NCI-H1105 (cell line): ENCODE data around the gene CA10.

ENCODE experiments used
- DNase-seq: peaks from one replicate; lab custom pipeline; 2025; lab: John Stamatoyannopoulos, UW

Gene CA10

DNA sequence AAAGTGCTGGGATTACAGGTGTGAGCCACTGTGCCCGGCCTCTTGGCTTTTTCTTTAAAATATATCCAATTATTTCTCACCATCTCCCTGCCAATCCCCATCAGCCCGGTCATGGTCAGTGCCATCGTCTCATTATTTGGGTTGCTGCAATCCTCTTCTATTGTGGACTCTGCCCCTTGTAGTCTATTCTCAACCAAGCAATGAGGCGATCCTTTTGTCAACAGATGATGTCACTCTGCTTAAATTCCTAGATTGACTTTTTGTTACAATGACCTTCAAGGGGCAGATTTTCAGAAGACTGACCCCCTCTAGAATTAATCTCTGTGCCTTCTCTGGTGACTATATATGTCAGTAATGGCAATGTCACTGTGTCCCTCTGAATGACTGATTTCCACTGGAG is 513.5 kb downstream of the CA10 start:
- no peak for DNase-seq

DNA sequence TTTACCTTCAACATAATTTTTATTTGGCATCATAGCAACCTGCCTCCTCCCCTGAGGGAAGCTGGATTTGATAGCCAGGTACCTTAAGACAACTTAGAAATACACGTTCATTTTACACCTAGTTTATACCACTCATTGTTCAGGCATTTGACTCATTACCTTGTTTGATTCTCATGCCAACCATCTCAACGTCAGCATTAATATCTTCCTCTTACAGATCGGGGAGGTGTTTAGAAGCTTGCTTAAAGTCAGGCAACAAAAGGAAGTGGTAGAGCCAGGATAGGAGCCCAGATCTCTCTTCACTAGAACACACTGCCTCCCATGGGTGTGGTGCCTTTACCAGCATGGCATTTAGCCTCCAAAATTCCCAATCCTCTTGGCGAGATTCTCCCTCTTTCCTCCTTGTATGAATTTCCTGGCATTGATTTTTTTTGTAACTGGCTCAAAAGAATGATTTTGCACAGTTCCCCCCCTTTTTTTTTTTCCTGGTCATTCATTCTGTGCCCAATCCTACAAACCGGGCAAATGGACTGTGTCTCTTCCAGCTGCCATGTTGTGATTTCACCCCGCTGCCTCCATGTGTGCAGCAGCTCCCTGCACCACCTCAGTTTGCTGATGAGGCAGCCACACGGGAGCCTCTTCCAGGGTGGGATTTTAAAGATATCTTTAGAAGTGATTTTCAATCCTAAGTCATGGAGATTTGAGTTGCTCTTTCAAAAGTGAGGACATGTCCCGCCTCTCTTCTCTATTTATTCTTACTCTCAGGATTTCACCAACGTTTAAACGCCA is 514.6 kb downstream of the CA10 start:
- DNase-seq = no peak

DNA sequence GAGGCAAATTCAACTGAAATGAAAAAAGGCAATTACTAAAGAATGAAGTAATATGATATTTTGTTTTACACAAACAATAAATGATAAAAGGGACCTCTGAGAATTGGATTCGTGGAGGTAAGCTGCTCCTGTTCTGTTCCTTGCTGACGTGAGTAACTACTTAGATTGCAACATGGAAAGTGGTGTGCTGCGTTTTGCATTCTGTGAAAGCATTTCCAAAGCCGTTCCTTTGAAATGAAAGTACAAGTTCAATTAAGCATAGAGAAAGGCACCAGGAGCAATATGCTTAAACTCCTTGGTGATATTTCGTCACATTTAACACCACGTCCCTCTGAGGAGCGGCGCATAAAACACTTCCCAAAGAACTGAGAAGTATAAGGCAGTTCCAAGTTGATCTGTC is 516.5 kb downstream of the CA10 start:
- no peak for DNase-seq

DNA sequence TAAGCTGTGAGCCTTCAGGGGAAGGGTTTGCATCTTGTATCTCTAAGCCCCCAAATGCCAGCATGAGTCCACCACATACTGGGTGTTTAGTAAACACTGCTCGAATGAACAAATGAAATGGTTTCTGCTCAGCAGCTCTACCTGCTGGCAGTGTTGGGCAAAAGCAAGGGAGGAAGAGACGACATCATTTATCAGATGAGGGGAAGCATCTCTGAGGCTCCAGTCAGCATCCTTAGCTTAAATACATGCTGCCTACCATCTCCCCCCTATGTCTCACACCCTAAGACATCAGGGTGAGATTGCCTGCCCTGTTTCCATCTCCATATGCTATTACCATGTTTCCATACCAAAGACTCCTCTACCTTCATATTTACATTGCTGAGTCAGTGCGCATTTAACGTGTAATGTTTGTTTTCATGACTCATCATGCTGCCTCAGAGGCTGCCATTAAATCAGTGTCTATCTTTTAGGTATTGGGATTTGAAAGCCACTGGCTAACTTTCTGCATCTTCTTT is 518.3 kb downstream of the CA10 start:
- no peak for DNase-seq

DNA sequence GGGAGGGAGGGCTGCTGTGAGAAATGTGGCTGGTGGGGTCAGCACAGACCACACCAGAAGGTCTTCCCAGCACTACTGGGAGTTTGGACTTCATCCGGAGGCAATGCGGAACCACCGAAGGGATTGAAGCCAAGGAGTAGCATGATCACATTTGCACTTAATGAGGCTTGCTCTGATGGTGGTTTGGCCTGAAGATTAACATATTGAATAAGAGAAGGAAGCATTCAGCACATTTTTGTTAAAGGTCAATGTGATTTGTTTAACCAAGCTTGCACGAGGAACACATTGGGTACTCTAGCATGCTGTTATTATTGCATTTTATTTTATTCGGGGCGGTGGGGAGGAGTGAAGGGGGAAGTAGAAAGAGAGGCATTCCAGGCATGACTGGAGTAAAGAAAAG is 519.5 kb downstream of the CA10 start:
- no peak for DNase-seq

DNA sequence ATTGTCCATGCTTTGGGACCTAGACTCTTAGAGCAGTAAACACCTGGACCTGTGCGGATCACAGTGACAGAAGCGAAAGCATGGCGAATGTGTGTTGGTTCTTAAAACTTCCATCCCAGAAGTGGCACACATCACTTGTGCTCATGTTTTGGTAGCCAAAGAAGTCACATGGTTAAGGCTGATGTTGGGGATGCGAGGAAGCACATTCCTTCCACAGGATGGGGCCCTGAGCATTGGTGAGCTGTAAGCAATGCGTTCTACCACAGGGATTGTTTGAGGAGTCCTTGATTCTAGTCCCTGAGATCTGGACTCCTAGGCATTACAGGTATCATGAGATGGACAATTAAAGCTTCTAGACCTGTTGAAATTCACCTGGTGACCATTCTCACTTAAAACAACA is 522.2 kb downstream of the CA10 start:
- DNase-seq = no peak

DNA sequence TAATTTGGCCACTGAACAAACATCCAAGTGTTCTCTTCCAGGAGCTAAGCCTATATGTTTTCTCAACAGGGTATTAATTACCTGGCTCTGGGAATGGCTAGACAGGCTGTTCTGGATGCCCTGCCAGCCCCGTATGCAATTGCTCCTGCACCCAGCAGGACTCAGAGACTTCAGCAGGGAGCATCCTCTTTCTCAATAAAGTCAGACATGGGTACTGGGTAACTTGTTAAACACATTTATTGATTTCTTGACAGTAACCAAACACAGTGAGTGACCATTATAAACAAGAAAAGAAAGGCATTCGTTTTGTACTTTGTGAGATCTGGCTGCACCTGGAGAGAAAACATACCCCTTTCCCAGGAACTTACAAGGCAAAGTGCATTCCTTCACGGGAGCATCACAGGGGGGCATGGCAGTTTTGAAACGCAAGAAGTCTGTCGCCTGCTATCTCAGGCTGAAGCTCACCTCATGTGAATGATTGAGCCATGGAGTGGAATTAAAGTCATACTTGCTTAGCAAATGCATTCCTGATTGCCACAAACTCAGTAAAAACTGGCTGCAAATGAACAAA is 528.3 kb downstream of the CA10 start:
- DNase-seq = no peak

DNA sequence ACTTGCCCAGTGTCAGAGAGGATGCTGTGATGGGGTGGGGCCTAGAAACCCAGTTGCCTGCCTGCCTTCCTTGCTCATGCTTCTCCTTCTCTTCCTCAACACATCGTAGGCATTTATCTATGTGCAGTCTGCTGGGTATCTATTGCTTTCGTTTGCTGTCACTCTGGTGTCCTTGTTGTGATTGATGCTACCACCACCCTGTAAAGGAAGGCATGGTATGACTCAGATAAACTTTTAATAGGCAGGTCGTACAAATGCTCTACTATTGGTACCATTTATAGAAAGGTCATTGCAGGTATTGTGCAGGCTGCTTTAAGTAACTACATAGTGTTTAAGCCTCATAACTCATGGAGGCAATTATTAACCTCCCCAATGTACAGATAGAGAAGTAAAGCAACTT is 529.3 kb downstream of the CA10 start:
- DNase-seq = no peak

DNA sequence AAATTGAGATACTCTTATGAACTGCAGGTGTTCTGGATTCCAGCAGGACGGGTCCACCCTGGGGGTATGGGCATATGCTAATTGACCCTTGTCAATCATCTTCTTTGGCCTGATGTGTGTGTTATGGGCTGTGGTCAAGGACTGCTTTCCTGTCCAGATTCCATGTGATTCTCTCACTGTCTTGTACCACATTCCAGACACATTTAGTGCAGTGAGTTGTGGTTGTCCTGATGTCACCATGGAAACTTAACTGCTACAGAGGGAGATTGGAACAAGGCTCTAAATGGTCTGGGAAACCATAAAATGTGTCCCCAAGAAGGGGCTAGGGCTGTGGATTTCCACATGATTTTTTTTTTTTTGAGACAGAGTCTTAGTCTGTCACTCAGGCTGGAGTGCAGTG is 530.7 kb downstream of the CA10 start:
- no peak for DNase-seq

DNA sequence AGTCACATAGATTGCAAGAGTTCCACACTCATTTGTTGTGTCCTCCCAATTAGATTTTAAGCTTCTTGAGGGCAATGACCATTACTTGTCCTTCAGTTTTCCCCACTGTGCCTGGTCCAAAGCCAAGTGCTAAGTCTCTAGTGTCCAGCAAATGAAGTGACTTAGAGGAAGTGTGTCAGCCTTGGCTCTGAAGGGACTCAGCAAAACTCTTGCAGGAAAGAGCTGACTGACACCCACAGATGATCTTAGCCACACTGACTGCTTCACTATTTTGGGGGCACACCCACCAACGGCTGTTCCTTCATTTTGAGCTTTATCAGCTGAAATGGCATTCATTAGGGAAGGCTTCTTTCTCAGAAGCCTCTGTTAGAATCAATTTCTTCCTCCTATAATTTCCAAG is 540.0 kb downstream of the CA10 start:
- no peak for DNase-seq

DNA sequence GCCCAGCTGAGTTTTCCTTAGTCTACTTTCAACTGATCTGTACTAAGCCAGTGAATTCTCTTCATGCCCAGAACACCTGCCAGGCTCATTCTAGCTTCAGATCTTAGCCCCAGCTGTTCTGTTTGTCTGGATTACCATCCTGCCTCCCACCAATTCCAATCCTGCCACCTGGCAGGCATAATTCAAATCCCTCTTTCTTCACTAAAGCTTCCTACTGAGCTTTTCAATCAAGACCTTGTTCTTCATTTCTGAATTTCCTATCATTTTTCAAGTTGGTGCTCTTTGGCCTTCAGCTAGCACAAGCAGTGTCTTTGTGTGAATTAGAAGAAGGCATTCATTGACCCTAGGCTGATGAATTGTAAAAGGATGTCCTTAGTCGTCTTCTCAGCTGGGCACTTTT is 540.5 kb downstream of the CA10 start:
- no peak for DNase-seq

DNA sequence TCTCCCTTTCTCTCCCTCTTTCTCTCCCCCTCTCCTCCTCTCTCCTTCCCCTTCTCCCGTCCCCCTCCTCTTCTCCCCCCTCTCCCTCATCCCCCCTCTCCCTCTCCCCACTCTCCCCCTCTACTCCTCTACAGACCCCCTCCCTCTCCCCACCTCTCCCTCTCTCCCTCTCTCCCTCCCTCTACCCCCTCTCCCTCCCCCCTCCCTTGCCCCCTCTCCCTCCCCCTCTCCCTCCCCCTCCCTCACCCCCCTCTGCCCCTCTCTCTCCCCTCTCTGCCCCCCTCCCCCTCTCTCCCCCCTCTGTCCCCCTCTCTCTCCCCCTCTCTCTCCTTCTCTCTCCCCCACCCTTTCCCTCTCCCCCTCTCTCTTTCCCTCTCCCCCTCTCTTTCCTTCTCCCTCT is 545.3 kb downstream of the CA10 start:
- no peak for DNase-seq

DNA sequence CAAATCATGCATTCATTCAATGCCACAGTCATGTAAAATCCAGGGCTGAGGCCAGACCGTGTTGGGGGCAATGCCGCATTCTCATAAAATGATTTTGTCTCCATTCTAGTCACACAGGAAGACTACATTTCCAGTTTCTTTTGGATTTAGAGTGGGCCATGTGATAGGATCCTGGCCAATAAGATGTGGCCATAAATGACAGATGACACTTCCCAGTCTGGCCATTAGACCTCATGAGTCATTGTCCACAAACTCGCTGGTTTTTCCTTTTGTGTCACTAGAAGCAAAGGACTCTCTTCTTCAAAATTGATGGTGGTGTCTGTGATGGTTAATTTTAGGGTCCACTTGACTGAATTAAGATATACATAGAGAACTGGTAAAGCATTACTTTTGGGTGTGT is 545.8 kb downstream of the CA10 start:
- DNase-seq = no peak

DNA sequence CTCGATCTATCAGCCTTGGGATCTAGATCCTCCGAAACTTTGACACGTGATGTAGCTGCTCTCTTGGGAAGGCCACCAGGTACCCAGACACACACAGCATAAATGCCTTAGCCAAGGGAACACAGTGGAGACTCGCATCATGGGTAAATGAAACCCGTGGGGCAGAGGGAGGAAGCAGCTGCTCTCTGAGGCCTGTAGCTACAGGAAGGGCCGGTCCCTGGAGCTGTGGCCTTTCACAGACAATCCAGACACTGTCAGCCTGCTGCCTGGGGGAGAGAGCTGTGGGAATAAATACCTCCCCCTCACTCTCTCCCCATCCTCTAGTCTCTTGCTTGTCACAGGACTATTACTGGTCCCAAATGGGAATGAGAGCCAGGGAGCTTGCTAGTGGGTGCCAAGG is 546.9 kb downstream of the CA10 start:
- no peak for DNase-seq

DNA sequence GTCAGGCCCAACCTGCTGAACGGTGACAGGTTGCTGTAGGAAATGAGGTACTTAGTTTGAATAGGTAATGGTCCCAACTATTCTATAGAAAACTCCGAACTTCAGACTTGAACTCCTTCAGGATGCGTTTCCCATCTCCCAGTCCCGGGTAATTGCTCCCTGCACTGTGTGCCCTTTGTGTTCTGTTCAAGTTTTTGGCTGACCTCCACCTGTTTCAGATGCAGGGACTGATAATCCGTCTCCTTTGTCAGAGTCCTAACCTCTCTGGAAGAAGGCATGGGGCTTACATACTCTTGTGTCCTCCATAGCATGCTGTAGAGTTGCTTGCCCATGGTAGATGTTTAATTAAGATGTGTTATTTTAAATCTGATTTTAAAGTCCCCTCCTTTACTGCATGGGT is 547.7 kb downstream of the CA10 start:
- no peak for DNase-seq

DNA sequence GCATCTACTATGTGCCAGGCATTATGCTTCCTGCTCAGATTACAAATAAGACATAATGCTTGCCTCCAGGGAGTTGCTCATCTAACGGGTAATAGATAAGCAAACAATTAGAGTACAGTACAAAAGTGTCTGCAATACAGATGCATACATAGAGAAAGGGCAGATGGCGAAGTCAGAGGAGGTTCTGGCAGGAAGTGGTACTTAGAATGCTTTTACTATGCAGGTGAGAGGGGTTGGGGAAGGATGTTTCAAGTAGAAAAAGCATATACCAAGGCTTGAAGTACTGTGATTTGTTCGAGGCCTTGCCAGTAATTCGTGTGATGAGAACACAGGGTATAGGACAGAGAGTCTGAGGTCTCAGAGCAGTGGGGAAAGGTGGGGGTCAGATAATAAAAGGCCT is 548.4 kb downstream of the CA10 start:
- DNase-seq = no peak

DNA sequence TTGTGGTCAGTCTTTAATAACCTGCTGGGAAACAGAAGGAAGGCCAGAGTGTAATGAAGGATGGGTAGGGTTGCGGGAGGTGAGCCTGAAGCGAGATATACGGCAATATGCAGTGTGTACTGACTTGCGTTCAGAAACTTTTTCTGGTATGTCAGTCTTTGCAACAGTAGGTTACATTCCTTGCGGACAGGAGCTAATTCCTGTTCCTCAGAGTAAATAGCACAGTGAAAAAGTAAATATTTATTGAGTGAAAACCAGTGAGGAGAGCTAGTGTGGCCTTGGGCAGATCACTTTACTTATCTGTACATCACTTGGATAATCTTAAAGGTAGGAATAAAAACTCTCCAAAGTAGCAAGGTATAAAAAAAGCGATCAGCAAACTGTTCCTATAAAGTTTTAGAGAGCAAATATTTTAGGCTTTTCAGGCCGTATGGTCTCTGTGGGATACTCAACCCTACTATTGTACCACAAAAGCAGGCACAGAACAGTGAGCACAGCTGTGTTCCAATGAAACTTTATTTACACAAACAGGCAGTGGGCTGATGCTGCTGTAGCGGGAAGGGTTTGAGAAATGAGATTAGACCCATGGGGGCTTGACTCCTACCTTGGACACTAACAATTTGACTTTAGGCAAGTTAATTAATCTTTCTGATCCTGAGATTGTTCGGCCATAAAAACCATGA is 550.1 kb downstream of the CA10 start:
- DNase-seq = no peak

DNA sequence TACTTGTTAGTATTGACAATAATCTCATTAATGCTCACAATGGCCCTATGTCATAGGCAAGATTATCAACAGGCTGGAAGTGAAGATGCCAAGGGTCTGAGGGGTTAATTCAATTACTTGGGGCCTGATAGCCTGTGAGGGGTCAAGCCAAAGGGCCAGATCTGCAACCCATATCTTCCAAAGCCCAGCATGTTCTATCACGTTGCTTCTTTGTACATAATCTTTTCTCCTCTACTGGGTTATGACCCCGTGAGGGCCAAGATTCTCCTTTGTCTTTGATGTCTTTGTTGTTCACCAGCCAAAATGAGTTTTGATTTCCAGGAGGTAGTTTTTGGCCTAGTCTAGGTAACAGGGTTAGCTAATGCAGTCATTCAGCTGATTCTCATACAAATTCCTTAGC is 551.0 kb downstream of the CA10 start:
- no peak for DNase-seq

DNA sequence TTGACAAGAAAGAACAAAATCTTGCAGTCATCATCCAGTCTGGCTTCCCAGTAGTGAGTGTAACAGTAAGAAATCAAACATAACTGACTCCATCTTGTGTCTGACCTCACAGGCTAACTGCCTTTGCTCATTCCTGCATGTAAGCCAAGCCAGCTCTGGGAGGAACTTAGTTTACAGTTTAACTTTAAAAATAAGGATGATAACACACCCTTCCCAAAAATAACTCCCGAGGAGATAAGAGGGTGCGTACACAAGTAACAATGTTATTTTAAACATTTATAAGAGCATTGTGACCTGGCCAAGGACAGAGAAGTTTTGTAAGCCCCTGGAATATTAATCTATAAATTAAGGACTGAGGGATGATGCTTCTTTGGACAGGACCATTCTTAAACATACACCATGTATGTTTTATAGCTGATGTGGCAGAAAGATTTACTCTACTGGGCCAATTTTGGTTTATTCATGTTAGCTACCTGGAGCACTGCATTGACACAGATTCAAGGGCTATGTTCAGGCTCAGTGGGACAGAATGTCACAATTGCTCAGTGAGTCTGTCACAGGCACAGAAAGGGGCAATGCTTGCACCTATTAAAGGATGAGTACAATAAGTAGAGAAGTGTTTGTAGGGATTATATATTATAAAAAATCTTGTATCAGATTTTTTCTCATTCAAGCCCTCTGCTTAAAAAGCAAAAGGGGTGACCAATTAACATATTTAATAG is 554.1 kb downstream of the CA10 start:
- no peak for DNase-seq

DNA sequence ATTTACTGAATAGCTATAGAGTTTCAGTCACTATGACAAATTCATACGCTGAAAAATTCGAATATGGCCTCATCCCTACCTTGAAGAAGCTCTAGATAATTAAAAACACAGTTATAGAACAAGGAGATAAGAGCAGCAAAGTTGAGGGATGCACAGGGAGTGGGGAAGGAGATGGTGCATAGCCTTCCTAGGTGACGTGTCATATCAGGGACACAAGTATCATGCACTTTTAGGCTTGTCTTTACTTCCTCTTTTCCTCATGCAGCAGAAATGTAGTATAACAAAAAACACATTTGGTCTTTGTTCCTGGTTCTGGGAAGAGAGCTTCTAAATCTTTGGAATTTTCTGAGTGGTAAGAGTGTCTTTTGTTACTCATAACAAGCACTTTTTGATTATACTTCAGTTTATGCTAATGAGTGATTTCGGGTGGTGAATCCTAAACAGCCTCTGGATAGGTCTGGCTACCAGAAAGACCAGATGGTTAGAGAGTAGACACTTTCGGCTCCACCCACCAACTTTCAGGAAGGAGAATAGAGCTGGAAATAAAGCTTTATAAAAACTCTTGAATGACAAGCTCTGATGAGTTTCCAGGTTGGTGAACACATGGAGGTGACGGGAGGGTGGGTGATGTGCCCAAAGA is 556.8 kb downstream of the CA10 start:
- DNase-seq = no peak

DNA sequence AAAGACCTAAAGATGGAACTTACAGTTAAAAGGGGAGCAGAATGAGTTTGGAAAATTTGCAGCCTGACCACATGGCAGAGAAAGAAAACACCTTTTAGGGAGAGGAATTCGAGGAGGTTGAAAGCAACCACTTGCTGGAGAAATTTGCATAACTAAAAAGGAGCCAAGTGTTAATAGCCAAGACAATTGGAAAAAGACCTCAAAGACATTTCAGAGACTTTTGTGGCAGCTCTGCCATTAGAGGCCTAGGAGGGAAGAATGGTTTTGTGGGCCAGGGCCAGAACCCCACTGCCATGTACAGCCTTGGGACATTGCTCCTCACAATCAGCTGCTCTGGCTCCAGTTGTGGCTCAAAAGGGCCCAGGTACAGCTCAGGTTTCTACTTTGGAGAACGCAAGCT is 559.7 kb downstream of the CA10 start:
- no peak for DNase-seq

DNA sequence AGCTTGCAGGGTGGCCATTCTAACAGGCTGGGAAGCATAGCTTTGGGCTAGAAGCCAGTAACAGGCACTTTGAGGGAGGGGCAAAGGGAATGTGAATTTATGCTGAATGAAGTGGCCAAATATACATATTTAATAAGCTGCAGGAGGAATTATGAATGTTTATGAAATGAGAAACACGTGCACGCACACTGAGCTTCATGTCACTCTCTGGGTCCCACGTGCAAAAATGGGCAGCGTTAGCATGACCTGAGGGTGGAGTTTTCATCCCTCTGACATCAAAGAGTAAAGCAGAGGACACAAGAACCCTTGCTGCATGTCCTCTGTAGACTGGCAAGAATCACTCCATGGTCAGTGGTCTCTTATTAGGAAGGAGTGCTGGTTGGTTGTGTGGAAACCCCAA is 561.2 kb downstream of the CA10 start:
- DNase-seq = no peak
